ENCODE data around the gene RAB33B.
"Not testable (repeated sequence)": the region's sequence is repeated elsewhere in the genome, so short reads cannot be mapped to it uniquely, and the experiment has no call there.

Gene RAB33B

GRCh38 chr4:139458999-139459398 lies 5.1 kb downstream of the RAB33B start:
- ChIA-PET CTCF (no interaction called here), POLR2A (no interaction called here)
- no peak for TF ChIP-seq CTCF (IDR thresholded peaks at IDR 0.05; ENCODE audit: insufficient read depth, low read length, missing control alignments)
- no peak overlapping the region for H3K4me3 ChIP-seq (ENCODE audit: low read depth, low read length)
- no peak for DNase-seq (ENCODE audit: low read depth, low spot score)

- H3K4me3 ChIP-seq (ENCODE audit: low read depth, low read length): no peak overlapping the region
- POLR2A ChIA-PET: no interaction called here
- TF ChIP-seq CTCF (IDR thresholded peaks at IDR 0.05; ENCODE audit: insufficient read depth, low read length, missing control alignments): no peak
Measured at GRCh38 chr4:139460565-139460964, 6.6 kb downstream of the RAB33B start.

GRCh38 chr4:139461022-139461628 lies 7.2 kb downstream of the RAB33B start:
- no peak for DNase-seq (ENCODE audit: low read depth, low spot score)
- ChIA-PET CTCF (no interaction called here), POLR2A (no interaction called here)
- no peak overlapping the region for H3K4me3 ChIP-seq (ENCODE audit: low read depth, low read length)
- no peak for TF ChIP-seq CTCF (IDR thresholded peaks at IDR 0.05; ENCODE audit: insufficient read depth, low read length, missing control alignments)

More at GRCh38 chr4:139460565-139460964, 6.6 kb downstream of the RAB33B start:
- CTCF ChIA-PET: interaction anchor here (0.9 kb wide), 1 partner anchor 45 kb away, joined by 3 read pairs; no protein-coding TSS in a partner anchor
- no peak for DNase-seq (ENCODE audit: low read depth, low spot score)

GRCh38 chr4:139464512-139464911 lies 10.6 kb downstream of the RAB33B start:
- H3K4me3 ChIP-seq (ENCODE audit: low read depth, low read length); POLR2A ChIA-PET; DNase-seq (ENCODE audit: low read depth, low spot score): not testable (repeated sequence)
- CTCF ChIA-PET: interaction anchor here (1.3 kb wide), 1 partner anchor 13 kb away, joined by 3 read pairs; no protein-coding TSS in a partner anchor

- no peak for DNase-seq (ENCODE audit: low read depth, low spot score)
- ChIA-PET POLR2A (no interaction called here), CTCF (interaction anchor here (0.9 kb wide), 1 partner anchor 32 kb away, joined by 3 read pairs; no protein-coding TSS in a partner anchor)
- no peak overlapping the region for H3K4me3 ChIP-seq (ENCODE audit: low read depth, low read length)
- no peak for TF ChIP-seq CTCF (IDR thresholded peaks at IDR 0.05; ENCODE audit: insufficient read depth, low read length, missing control alignments)
Measured at GRCh38 chr4:139465922-139466321, 12.0 kb downstream of the RAB33B start.

- H3K4me3 ChIP-seq (ENCODE audit: low read depth, low read length); CTCF ChIA-PET; POLR2A ChIA-PET; DNase-seq (ENCODE audit: low read depth, low spot score): not testable (repeated sequence)
Measured at GRCh38 chr4:139468756-139469155, 14.8 kb downstream of the RAB33B start.

GRCh38 chr4:139469216-139469615 lies 15.3 kb downstream of the RAB33B start:
- no peak for DNase-seq (ENCODE audit: low read depth, low spot score)
- CTCF ChIA-PET: no interaction called here
- POLR2A ChIA-PET: no interaction called here
- no peak overlapping the region for H3K4me3 ChIP-seq (ENCODE audit: low read depth, low read length)
- no peak for TF ChIP-seq CTCF (IDR thresholded peaks at IDR 0.05; ENCODE audit: insufficient read depth, low read length, missing control alignments)

Measured in AG04449 (cell line).